MM.1S (cell line): Measurements from ENCODE around the gene MYPN.

Experiments used
- EZH2 ChIP-seq: fragments of 300-600 bp; sonication (generic); optimal IDR thresholded peaks from 2 replicates; pipeline ENCODE3; 2017; ENCODE audit warnings: low read depth, mild to moderate bottlenecking, antibody characterized with exemption, low read length, mixed read lengths
- TF ChIP-seq, protein P1 (sequence below): fragments of 300-600 bp; sonication (generic); IDR thresholded peaks from 2 replicates; pipeline ENCODE4 v1.5.1; 2016; ENCODE audit warnings: antibody characterized with exemption, low read length, mixed read lengths

DNA sequence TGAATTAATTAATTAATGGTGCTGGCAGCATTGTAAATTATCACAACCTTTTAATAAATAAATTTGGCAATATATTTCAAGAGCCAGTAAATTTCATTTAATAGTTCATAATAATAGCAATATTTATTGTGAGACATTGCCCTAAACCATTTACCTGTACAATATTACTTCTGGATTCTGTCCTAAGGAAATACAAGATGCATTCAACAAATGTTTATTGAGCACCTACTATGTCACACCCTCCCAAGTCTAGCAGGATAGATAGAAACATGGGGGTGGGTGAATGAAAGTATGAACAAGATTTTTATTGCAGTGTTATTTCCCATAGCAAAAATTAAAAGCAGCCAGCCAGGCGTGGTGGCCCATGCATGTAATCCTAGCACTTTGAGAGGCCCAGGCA lies 29.9 kb upstream of the MYPN start:
- TF ChIP-seq EZH2, result no peak
- TF ChIP-seq, protein P1, sequence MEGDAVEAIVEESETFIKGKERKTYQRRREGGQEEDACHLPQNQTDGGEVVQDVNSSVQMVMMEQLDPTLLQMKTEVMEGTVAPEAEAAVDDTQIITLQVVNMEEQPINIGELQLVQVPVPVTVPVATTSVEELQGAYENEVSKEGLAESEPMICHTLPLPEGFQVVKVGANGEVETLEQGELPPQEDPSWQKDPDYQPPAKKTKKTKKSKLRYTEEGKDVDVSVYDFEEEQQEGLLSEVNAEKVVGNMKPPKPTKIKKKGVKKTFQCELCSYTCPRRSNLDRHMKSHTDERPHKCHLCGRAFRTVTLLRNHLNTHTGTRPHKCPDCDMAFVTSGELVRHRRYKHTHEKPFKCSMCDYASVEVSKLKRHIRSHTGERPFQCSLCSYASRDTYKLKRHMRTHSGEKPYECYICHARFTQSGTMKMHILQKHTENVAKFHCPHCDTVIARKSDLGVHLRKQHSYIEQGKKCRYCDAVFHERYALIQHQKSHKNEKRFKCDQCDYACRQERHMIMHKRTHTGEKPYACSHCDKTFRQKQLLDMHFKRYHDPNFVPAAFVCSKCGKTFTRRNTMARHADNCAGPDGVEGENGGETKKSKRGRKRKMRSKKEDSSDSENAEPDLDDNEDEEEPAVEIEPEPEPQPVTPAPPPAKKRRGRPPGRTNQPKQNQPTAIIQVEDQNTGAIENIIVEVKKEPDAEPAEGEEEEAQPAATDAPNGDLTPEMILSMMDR, result no peak
